ENCODE measurements around the gene FBXO39.

DNA sequence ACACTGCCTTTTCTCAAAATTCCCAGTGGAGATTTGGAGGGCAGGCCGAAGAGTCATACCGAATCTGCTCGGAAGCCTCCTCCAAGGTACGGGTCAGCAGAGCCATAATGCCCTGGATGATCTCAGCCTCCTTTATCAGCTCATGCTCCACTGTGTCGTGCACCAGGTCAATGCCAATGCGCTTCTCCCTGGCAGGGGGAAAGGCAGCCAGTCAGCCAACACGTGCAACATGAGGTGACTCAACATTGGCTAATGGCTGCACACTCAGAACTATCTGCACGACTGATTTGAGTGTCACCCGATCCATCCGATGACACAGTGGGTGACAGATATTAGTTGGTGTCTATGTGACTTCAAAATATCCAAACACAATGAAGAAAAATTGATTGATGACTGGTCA lies 39.8 kb downstream of the FBXO39 start:
- TF ChIP-seq CTCF (conservative IDR thresholded peaks at IDR 0.05; ENCODE audit: low read depth, low read length): no peak
- TF ChIP-seq CHD1 (IDR thresholded peaks at IDR 0.05; ENCODE audit: low read depth, low read length): no peak
- TF ChIP-seq POLR2A (IDR thresholded peaks at IDR 0.05; ENCODE audit: low read depth, low read length): no peak
